GM18498 (cell line): Measurements from ENCODE around the gene FAM131B.
A peak's percentile ranks its signal among the peaks of the same experiment; 100 is the strongest.

Experiments
- ATAC-seq: cut with Tn5 transposase; IDR thresholded peaks from one replicate; pipeline ENCODE4 v1.9.1; 2021; ENCODE audit warnings: mild to moderate bottlenecking, moderate library complexity; ENCODE audit not compliant: unreplicated experiment

FAM131B gene

DNA sequence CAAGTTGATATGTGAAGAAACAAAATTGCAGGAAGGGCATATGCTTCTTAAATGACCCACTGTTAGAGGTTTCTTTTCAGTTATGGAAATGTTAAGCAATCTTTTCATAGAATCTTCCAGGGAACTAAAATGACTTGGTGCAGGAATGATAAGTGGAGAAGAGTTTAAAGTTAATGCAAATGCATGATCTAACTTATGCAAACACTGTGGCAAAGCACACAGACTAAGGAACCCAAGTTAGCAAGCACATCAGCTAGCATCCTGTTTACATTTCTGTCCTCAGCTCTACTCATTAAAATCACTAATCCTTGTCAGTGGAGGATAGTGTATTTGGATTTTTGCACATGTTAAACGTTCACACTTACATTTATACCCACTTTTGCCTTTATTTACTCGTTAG, 37.3 kb downstream of the FAM131B start:
- ATAC-seq = no peak

DNA sequence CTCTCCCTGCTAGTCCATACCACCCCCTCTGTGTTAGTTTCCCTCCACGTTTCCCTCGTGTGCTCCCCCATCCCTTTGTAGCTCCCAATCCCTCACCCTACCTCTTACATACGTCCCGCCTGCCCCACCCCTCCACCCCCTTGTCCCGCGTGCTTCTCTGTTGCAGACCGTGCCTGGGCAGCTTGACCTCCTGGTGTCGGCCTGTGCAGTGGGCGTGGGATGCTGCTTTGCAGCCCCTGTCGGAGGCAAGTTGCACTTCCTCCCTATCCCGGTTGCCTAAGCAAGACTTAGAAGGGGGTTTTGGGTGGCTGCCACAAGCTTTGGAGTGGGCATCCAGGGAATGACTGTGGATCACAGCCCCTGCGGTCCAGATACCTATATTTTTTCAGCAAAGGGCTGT, 38.9 kb downstream of the FAM131B start:
- ATAC-seq = no peak

DNA sequence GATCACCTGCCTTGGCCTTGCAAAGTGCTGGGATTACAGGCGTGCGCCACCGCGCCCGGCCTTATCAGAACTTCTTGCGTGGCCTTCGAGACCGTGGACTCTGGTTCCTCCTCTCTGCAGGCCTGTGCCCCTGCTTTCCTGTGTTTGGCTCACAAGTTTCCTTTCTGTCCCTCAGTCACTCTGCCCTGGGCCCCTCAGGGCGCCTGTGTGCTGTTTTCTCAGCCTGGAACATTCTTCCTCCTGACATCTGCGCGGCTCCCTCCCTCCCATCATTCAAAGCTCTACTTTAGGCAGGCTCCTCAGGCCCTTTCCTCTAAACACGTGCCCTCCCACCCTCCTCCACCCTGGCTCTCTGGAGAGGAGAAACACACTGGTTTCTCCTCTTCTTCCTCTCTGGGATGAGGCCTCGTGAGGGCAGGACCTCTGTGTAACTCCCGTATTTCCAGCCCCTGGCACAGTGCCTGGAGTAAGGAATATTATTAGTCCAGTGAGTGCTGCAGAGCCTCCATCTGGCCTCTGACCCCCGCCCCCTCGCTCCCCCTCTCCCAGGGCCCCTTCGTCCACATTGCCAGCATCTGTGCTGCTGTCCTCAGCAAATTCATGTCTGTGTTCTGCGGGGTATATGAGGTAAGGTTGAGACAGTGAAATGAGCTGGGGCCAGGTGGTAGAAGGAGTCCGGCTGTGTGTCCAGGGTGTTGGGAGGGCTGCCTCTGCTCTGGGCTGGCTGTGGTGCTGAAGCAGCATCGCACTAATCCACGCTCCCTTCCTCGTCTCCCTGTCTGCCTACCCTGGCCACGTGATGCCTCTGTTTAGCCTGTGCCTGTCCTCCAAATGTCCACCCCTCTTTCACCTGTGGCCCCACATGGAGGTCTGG, 39.5 kb downstream of the FAM131B start:
- ATAC-seq = no peak

DNA sequence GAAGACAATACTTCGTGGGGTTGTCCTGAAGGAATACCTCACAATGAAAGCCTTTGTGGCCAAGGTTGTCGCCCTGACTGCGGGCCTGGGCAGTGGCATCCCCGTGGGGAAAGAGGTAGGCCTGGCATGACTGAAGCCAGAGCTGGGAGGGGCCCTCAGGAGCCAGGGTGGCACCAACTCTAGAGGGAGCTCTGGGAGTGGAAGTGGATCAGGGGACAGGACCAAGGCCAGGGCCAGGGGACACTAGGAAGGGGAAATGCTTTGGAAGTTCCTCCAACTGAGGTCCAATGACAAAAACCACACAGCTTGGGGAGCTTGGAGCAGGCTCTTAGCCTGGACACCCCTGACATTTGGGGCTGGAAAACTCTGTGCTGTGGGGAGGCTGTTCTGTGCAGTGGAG, 40.8 kb downstream of the FAM131B start:
- no peak for ATAC-seq

DNA sequence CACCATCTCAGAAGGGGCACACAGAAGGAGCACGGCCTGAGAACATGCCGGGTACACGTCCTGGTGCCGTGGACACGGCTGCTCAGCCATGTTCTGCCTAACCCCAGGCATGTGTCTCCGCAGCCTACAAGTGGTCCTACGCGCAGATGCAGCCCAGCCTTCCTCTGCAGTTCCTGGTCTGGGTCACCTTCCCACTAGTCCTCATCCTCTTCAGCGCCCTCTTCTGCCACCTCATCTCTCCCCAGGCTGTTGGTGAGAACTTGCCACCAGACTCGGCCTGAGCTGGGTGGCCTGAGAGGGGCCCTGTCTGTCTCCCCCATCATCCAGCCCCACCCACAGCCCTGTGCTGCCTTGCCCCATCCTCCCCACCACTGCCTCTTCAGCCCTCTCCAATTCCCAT, 41.3 kb downstream of the FAM131B start:
- no peak for ATAC-seq

DNA sequence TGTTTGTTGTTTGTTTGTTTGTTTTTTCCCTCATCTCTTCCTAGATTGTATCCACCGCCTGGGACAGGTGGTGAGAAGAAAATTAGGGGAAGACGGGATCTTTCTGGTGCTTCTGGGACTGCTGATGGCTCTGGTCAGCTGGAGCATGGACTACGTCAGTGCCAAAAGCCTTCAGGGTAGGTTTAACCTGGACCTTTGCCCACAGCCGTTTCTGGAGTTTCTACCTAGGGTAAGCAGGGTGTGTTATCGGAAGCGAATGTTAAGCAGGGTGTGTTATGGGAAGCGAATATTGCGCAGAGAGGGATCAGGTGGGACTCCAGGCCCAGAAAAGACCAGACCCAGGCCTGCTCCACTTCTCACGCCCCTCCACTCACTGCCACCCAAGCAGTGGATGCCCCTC, 41.9 kb downstream of the FAM131B start:
- no peak for ATAC-seq

DNA sequence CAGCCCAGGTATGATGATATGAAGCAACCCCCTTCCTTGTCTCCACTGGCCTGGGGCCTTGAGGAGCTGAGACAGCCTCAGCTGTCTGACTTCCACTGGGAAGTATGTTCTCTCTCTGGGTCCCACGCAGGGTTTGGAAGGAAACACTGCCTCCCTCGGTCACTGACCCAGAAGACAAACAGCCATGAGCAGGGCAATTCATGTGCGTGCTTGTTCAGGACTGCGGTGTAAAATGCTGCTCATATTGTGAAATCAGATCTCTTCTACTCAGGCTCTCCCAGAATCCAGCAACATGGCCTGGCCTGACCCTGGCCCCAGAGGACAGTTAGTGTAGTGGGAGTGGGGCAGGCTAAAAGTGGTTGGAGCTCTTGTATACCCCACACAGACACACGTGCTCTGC, 43.9 kb downstream of the FAM131B start:
- ATAC-seq = no peak

DNA sequence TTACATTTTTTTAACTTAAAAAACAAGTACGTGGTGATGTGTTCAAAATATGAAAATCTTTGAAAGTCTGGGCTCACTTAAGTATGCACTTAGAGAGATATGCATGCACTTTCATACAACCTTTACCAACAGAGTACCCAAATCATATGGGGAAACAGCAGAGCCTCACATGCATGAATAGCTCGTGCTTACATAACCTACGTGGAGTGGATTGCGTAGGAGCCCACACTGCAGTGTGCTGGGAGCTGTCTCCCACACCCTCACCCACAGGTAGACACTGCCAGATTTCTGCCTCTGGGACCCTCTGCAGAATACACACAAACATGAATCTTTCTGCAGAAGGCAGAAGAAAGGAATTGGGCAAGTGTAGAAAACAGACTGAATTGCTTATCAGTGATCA, 46.0 kb downstream of the FAM131B start:
- no peak for ATAC-seq

DNA sequence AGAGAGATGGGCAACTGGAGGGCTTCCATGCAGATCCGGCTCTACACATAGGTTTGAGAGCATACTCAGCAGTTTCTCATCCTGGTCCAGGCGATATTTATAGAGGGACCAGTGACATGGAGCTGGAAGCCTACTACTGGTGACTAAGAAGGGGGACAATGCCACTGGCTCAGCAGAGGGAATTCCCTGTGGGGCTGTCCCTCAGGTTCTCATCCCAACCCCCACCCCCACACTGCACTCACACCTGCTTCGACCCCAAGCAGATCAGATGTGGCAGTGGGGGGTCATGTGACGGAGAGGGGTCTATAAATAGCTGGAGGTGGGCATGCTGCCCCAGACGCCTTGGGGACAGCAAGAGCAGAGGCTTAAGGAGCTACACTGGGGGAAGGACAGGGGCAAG, 46.7 kb downstream of the FAM131B start, which contains the start of gene CLCN1:
CLCN1 (plus strand) TSS at position 336 of the 400 bp plus-strand sequence. CDS start 102 bp downstream, outside the sequence.
- no peak for ATAC-seq

DNA sequence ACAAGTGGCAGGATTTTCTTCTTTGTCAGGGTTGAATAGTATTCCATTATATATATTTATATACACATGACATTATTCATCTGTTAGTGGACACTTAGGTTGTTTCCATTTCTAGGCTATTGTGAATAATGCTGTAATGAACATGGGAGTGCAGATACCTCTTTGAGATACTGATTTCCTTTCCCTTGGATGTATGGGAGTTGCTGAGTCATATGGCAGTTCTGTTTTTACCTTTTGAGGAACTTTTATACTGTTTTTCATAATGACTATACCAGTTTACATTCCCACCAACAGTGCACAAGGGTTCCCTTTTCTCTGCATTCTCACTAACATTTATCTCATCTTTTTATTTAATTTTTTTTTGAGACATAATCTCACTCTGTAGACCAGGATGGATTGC, 48.4 kb downstream of the FAM131B start:
- ATAC-seq = no peak

DNA sequence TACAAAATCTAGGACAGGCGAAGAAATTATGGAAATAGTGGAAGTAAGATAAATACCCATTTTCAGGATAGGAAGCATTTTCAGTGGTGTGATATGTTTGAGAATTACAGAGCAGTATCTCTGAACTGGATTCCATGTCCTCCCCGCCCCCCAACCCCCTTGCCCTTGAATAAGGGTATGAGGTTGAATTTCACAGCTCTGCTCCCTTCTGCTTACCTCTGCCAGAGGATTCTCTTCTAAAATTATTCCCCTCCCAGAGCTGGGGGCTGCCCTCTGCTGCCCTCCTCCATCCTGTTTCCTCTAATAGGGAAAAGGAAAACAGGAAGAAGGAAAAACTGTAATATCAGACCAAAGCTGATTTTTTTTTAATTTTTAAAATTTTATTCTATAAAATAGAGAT, 53.9 kb downstream of the FAM131B start:
- ATAC-seq = no peak

DNA sequence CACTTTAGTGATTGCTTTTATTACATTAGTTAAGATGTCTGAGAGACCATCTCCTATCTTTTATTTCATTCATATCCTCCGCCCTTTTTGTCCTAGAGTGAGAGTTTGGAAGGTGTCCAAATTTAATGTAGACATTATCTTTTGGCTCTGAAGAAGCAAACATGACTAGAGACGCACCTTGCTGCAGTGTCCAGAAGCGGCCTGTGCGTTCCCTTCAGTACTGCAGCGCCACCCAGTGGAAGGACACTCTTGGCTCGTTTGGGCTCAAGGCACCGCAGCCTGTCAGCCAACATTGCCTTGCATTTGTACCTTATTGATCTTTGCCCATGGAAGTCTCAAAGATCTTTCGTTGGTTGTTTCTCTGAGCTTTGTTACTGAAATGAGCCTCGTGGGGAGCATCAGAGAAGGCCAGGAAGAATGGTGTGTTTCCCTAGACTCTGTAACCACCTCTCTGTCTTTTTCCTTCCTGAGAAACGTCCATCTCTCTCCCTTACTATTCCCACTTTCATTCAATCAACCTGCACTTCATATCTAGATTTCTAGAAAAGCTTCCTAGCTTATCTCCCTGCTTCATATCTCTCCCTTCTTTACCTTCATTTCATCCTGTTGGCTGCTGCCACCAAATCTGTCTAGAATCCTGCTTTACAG, 57.0 kb downstream of the FAM131B start:
- ATAC-seq = peak; percentile 45

DNA sequence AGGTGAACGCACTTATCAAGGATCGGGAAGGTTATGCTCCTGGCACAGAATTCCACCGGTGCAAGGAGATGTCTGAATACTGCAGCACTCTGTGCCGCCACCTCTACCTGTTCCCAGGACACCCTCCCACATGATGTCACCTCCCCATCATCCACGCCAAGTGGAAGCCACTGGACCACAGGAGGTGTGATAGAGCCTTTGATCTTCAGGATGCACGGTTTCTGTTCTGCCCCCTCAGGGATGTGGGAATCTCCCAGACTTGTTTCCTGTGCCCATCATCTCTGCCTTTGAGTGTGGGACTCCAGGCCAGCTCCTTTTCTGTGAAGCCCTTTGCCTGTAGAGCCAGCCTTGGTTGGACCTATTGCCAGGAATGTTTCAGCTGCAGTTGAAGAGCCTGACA, 57.6 kb downstream of the FAM131B start:
- ATAC-seq = no peak

DNA sequence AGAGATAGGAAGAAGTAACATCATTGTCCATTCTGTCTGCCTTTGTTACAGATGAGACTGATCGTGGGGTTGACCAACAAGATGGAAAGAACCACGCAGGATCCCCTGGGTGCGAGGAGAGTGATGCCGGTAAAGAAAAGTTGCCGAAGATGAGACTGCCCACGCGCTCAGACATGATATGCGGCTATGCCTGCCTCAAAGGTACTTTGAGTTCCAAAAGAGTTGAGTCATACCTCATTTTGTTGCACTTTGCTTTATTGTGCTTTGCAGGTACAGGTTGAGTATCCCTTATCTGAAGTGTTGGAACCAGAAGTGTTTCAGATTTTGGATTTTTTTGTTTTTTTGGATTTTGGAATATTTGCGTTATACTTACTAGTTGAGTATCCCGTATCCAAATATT, 58.8 kb downstream of the FAM131B start:
- ATAC-seq = no peak
